HG03108 (cell line): ENCODE data around the gene TXNDC5.

Source experiments
- ATAC-seq: cut with Tn5 transposase; IDR thresholded peaks from one replicate; pipeline ENCODE4 v1.9.1; 2021; ENCODE audit warnings: moderate library complexity; ENCODE audit not compliant: unreplicated experiment

The TXNDC5 gene

DNA sequence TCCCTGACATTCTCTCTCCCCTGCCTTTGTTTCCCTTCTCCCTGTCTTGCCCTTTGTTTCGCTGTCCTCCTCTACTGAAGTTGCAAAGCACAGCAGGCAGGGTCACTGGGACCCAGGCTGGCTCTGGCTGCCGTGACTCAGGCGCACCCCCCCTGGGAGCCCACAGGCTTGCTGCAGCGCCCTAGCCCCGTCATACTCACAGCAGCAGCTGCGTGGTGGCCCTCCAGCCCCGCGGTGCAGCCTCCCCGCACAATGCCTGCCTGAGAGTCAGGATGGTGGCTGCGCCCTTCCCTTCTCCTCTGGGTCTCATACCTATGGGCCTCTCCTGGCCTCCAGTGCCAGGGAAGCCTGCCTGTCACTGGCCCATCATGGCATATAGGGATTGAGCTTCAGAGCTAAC is 41.7 kb downstream of the TXNDC5 start:
- no peak for ATAC-seq

DNA sequence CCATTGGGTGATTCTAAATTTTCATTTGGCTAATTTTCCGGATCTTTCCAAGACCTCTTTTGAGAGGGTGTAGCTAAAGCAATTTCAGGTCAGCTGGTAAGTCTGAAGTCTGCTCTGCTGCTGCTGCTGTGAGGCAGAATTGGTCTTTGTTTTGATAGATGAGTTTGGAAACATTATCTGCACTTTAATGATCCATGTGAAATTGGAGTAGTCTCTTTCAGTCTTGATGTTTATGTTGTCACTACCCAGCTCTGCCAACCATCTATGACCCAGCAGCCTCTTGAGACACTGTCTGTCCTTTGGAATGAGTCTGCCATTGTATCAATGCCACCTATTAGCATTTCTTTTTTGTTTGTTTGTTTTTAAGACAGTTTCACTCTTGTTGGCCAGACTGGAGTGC is 44.1 kb downstream of the TXNDC5 start:
- no peak for ATAC-seq

DNA sequence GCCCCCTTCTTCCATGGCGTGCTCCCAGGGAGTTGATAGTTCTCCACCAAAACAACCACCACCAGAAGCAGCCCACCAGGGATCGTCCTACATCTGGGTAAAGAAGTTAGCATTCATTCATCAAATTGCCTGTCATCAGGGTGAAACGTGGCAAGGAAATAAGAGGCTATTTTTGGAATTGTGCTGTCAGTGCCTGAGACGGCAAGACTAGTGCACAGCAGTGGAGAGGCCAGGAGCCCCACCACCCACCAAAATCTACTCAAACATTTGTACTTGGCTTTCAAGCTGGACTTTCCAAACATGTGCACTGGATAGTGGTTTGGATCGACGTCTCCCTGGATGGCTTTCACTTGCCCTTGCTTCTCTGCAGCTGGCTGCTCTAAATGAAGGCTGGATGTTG is 44.8 kb downstream of the TXNDC5 start:
- ATAC-seq: no peak

DNA sequence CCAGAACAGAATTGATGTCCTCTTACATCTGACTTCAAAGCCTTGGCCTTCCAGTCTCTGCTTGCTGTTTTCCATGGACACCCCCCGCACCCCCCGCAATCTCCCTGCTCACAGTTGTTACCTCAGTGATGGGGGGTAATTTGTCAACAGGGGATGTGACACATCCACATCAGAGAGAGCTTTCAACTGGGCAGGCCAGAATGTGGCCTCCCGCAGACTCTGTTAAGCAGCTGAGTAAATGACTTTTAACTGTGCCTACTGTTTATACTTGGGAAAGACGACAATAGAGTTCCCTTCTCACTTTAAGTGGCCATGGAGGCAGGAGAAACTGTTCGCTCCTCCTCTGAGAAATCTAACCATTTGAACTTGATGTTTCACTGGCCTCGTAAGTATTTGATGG is 51.0 kb downstream of the TXNDC5 start:
- ATAC-seq: no peak

DNA sequence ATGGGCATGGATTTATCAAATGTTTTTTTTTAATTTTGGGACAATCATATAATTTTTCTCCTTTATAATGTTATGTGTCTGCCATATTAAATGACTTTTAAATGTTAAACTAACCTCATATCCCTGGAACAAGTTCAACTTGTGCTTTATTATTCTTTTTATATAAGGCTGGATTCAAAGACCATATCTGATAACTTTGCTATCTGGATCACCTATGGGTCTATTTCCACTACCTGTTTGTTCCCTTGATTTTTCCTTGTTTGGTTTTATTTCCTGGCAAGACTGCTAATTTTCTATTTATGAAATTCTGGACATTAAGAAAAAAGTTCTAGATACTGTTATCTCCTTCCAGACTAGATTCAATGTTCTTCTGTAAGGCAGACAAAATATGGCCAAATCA is 58.8 kb downstream of the TXNDC5 start:
- ATAC-seq: no peak

DNA sequence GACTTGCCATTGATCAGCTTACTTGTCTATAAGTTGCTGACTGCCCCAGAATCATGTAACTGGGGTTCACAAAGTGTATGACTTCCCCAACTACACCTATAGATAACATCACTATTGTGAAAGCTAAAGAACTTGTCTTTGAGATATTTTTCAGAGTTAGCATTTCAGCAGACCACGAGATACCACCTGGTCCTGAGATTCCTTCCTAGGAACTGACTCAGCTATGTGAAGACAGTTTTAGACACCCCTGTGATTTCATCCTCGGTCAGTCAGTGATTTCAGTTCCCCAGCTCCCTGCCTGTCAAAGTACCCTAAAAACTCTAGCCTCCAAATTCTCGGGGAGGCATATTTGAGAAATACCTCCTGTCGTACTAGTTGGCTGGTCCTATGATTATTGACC is 62.4 kb downstream of the TXNDC5 start:
- ATAC-seq: no peak

DNA sequence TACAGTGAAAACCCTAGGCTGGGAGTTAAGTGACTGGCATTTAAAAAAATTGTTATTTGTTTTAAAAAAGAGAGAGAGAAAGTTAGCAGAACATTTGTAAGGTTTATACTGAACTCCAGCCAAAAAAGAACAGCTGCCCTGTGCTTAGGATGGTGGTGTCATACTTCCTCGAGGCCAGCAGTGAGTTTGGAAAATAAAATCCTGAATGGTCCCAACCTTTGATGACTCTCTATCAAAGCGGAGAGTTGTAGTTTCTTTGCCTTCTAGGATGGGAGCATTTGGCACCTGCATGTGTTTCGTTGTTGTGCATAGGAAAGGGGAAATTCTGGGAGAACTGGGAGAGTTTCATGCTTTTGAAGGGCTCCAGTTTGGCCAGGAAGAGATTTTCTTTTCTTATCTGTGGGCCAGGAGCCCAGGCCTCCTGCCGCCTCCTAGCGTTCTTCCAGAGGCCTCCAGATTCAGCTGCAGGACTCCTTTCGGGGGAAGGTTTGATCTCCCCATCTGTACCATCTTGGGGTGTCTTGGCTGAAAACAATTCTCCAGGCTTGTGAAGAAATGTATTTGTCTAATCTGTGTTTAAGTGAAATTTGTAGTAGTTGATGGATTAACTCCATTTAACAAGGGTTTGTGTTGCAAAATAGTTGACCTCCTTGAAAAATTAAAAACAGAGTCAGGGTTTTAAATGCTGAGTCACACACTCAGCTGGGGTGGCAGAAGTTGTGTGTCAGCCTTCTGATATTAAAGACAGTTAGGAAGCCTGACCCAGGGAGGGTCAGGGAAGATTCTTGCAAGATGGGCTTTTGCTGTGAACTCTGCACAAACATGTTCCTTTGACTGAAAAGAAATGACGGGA is 63.4 kb downstream of the TXNDC5 start:
- ATAC-seq: no peak

DNA sequence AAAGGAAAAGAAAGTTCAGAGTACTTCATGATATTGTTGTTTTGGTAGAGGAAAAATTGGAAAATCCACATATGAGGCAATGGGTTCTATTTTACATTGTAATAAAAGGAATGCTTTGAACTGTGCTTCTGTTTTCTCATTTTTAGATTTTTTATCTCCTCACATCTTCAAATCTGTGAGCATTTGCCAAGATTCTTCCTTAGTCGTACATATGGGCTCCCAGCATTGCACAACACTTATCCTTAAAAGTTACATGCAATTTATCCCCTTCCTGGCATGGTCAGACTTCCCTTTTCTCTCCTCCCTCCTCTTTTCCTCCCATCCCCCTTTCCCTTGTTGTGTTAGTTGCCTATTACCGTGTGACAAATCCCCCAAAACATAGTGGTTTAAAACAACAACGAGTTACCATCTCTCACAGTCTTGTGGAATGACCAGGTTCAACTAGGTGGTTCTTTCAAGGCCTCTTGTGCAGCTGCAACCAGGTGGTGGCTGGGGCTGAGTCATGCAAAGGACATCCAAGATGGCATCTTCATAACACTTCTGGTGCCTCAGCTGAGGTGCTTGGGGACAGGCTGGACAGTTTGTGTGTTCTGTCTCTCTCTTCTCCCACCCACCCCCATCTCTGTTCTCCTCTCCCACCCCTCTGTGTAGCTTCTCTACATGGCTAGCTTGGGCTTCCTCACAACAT is 68.7 kb downstream of the TXNDC5 start:
- no peak for ATAC-seq

DNA sequence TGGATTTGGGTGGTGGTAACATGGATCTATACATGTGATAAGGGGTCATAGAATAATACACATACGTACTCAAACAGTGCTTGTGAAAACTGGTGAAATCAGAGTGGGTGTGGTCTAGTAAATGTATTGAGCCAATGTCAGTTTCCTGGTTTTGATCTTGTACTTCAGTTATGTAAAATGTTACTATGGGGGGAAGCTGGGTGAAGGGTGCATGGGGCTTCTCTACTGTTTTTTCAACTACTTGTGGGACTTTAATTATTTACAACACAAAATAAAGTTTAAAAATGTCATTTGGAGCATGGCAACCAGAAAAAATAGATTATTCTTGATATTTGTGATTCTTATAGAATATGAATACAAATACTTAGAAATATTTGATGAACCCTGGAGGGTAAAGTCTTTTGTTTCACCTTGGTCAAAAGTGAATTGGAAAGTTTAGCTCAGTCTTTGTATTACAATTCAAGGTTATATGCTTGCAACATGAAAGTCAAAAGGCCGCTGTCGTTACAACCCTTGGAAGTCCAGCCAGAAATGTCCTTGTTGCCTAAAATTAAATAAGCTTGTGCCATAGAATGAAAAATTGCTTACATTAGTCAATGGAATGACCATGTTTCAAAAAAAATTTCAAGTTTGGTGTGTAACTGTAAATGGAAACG is 74.1 kb downstream of the TXNDC5 start:
- ATAC-seq: no peak

DNA sequence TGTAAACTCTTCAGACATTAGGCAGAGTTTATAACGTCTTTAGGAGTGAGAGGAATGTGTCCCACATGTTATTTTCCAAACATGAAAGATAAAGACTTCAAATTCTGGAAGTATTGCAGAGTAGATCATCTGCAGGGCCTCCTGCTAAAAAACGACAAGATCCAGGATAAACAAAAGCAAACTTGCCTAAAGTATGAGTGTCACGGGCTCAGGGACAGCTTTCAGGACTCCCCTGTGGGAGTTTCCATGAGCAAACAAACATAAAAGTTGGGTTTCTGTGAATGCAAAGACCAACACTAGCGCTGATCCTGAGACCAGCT is 76.9 kb downstream of the TXNDC5 start:
- ATAC-seq: no peak

DNA sequence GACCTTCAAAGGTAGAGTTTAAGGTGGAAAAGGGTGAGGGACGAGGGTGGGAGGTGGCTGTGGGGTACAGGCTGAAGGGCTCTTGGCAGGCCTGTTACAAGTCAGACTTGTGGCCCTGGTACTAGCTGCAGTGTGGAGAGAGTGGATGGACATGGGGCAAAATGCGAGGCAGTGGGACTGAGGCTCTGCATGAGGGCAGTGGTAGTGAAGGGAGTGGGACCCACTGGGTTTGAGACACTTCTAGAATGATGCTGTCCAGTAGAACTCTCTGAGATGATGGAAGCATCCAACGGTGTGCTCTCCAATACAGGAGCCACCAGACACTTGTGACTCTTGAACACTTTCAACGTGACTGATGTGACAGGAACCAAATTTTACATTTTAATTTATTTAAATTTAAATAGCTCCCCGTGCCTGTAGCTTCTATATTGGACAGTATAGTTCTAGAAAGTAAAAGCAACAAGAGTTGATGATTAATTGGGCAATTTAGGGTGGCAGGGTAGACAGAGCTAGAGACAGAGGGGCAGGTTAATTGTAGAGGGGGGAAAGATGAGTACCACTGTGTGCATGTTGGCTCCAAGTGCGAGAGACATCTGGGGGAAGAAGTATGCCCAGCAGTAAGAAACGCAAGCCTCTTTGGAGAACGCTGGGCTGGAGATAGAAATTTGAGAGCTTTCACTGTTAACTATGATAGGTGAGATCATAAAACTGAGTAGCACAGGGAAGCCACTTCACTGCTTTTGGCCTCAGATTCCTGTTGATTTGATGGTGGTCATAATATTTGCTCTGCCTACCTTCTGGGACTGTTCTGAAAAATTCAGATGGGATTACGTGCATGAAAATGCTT is 77.5 kb downstream of the TXNDC5 start:
- ATAC-seq: no peak
